Measurements from ENCODE around the gene STARD7. TPM values are rescaled to one million over a fixed set of nuclear protein-coding genes. Genes with fewer than 3 reads are reported as not detected.

The STARD7 gene
- total and polyA plus RNA-seq, 10 of the 15 experiments (the other 5 are each of a cell fraction or from before 2014, with no cell fraction given), result 85.4 to 237 (median 153) TPM

- TF ChIP-seq, protein P1, sequence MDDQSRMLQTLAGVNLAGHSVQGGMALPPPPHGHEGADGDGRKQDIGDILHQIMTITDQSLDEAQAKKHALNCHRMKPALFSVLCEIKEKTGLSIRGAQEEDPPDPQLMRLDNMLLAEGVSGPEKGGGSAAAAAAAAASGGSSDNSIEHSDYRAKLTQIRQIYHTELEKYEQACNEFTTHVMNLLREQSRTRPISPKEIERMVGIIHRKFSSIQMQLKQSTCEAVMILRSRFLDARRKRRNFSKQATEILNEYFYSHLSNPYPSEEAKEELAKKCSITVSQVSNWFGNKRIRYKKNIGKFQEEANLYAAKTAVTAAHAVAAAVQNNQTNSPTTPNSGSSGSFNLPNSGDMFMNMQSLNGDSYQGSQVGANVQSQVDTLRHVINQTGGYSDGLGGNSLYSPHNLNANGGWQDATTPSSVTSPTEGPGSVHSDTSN (IDR thresholded peaks at IDR 0.05; ENCODE audit: insufficient replicate concordance, low read depth, low read length), result peak; percentile 53
- TF ChIP-seq ZSCAN29 (IDR thresholded peaks at IDR 0.05) (peak; percentile 67; the same call in 1 of the 2 replicates), CBX5 (IDR thresholded peaks at IDR 0.05; ENCODE audit: low read depth) (no peak), RCOR1 (conservative IDR thresholded peaks at IDR 0.05; ENCODE audit: low read depth, low read length) (peak; percentile 95; the same call in 1 of the 2 replicates), RB1 (IDR thresholded peaks at IDR 0.05; ENCODE audit: borderline replicate concordance) (peak; percentile 94), EGR1 (IDR thresholded peaks at IDR 0.05; ENCODE audit: borderline replicate concordance in 1 of 2, low read depth in 2 of 2, low read length in 2 of 2) (peak in 1 of 2 experiments; percentile 96; a peak in 2 of 3 replicates), TARDBP (IDR thresholded peaks at IDR 0.05; ENCODE audit: borderline replicate concordance) (peak; percentile 74; the same call in 1 of the 2 replicates), NFXL1 (IDR thresholded peaks at IDR 0.05; ENCODE audit: borderline replicate concordance) (no peak), LARP7 (IDR thresholded peaks at IDR 0.05) (peak; percentile 100), IKZF2 (IDR thresholded peaks at IDR 0.05) (no peak; a peak in 1 of 4 replicates), TCF3 (IDR thresholded peaks at IDR 0.05; ENCODE audit: borderline replicate concordance, insufficient read depth, low read depth, low read length) (peak; percentile 100), NFYB (IDR thresholded peaks at IDR 0.05; ENCODE audit: insufficient read depth, low read depth, low read length) (no peak), ZBTB40 (IDR thresholded peaks at IDR 0.05; ENCODE audit: borderline replicate concordance) (no peak), RAD21 (IDR thresholded peaks at IDR 0.05; ENCODE audit: insufficient read depth, low read depth, low read length) (0 out of 2 replicates have a peak, but pooled peaks have one; percentile 22), SMAD1 (IDR thresholded peaks at IDR 0.05; ENCODE audit: low read depth, partially characterized antibody) (peak; percentile 97), E2F8 (IDR thresholded peaks at IDR 0.05; ENCODE audit: low read depth, partially characterized antibody) (no peak), ESRRA (IDR thresholded peaks at IDR 0.05; ENCODE audit: low read length) (peak; percentile 70), SIX5 (IDR thresholded peaks at IDR 0.05; ENCODE audit: low read depth, low read length, severe bottlenecking) (no peak)
- TF ChIP-seq, protein P2, sequence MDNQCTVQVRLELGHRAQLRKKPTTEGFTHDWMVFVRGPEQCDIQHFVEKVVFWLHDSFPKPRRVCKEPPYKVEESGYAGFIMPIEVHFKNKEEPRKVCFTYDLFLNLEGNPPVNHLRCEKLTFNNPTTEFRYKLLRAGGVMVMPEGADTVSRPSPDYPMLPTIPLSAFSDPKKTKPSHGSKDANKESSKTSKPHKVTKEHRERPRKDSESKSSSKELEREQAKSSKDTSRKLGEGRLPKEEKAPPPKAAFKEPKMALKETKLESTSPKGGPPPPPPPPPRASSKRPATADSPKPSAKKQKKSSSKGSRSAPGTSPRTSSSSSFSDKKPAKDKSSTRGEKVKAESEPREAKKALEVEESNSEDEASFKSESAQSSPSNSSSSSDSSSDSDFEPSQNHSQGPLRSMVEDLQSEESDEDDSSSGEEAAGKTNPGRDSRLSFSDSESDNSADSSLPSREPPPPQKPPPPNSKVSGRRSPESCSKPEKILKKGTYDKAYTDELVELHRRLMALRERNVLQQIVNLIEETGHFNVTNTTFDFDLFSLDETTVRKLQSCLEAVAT (IDR thresholded peaks at IDR 0.05), result peak; percentile 59; the same call in 1 of the 2 replicates
Observed at GRCh38 chr2:96145036-96145847, 63.4 kb downstream of the STARD7 start, which contains the start of gene DUSP2 (continued).

All from GM12878 (cell line).